GM18526 (cell line): ENCODE results near the gene GMPS.

ENCODE experiments used
- POLR2A ChIP-seq: IDR thresholded peaks from 3 replicates; pipeline ENCODE4 v1.6.1; 2011; ENCODE audit not compliant: insufficient read length; ENCODE audit errors: extremely low read depth

GMPS gene

DNA sequence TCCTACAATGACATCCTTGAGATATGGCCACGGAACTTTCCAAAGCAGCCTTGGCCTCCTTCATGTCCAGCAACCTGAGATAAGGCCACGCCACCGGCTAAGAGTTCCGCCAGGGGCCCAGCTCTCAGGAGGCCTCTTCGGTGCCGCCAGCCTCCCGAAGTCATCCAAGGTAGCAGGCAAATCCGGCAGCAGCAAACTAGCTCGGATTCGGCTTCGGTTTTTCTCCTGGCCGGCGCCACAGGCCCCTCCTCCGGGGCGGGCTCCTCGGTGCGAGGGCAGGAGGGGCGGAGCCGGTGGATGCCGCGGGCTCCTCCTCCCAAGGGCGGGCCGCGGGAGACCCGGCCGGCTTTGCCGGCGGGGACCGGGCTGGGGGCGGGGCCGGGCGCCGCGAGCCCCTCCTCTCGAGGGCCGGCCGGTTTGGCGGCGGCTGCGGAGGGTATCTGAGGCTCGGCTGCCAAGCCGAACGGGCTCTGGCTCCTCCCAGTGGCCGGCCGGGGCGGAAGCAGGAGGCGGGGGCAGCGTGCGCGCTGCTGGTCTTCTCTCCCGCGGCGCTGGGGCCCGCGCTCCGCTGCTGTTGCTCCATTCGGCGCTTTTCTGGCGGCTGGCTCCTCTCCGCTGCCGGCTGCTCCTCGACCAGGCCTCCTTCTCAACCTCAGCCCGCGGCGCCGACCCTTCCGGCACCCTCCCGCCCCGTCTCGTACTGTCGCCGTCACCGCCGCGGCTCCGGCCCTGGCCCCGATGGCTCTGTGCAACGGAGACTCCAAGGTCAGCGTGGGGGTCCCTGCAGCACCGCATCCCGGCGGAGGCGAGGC lies at the start of gene GMPS:
Gene GMPS, plus strand, starts transcription at position 518 of the 812 bp plus-strand sequence. Its CDS starts 221 bp downstream, at position 739.
- peak; percentile 57 for TF ChIP-seq POLR2A

DNA sequence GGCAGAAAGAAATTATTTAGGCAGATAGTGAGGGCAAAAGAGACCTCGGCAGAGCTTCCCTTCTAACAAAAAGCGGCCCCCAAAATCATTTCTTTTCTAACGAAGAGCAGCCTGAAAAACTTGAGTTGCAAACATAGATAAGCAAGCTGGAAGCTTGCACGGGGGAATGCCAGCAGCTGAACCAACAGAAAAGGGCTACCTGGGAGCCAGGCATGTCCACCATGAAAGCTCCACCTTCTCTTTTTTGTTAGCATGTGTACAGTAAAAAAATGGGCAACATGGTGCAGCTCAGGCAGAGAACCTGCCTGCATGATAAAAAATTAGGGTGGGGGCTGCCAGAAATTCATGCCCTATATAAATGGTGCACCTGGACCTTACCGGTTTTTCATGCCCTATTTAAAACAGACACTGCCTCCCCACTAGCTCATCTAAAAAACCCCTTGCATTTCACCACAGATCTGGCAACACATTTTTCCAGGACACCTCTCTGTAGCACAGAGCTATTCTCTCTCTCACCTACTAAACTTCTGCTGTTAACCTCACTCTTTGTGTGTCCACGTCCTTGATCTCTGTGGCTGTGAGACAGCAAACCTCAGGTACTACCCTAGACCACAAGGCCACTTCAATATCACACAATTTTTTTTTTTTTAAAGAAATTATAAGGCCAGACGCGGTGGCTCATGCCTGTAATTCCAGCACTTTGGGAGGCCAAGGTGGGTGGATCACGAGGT lies 34.9 kb upstream of the GMPS start:
- TF ChIP-seq POLR2A, result no peak

DNA sequence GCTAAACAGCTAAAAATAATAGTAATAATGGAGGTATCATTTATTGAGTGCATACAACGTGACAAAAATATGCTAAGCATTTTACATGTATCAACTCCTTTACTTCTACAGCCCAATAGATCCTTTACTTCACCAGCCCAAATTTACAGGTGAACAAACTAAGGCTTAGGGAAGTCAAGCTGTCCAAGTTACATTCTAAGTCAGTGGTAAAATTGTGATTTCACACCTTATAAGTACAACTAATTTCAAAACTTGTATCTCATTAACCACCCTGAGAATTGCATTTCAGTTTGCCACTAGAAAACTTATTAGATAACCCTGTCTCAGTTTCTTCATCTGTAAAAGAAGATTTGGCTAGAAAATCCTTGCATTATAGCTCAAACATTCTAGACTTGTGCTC lies 26.9 kb upstream of the GMPS start:
- no peak for TF ChIP-seq POLR2A

DNA sequence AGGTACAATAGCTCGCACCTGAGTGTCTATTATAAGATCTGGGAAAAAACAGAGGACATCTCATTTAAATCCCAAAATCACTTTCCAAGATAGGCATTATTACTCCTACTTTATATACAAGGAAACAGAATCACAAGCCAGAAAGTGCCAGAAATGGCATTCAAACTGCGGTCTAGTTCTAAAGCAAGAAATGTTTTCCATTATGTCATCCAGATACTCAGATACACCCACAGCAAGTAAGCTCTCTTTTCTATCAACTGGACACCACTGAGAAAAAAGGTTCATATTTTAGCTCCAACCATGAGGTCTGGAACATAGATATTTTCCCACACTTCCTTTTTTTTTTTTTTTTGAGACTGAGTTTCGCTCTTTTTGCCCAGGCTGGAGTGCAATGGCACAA lies 24.3 kb upstream of the GMPS start:
- TF ChIP-seq POLR2A, result no peak

DNA sequence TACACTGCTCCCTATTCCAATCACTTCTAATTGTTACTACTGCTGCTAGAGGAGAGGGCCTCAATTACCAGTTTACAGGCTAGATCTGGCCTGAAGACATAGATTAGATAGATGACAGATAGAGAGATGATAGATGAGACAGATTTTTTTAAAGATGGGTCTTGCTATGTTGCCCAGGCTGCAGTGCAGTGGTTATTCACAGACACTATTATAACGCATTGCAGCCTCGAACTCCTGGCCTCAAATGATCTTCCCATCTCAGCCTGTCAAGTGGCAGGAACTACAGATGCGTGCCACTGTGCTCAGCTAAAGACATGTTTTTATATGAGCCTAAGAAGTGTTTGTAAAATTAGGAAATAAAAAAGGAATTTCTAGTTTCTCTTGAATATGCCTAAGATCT lies 22.5 kb upstream of the GMPS start:
- TF ChIP-seq POLR2A, result no peak

DNA sequence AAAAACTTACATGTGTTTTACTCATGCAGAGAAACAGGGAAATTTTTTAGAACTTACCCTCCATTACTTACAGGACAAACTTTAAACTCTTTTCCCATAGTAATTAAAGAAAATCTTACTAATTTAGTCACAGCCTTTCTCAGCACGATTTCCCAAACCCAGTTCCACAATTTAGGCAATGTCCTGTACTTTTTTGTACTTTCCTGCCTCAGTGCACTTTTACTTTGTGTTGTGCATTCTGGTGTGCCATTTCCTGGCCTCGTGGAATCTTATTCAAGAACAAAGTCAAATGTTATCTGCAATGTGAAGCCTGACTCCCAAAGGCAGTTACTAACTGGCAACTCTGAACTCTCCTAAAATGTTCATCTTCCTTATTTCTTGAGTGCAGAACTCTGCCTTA lies 18.1 kb upstream of the GMPS start:
- TF ChIP-seq POLR2A, result no peak

DNA sequence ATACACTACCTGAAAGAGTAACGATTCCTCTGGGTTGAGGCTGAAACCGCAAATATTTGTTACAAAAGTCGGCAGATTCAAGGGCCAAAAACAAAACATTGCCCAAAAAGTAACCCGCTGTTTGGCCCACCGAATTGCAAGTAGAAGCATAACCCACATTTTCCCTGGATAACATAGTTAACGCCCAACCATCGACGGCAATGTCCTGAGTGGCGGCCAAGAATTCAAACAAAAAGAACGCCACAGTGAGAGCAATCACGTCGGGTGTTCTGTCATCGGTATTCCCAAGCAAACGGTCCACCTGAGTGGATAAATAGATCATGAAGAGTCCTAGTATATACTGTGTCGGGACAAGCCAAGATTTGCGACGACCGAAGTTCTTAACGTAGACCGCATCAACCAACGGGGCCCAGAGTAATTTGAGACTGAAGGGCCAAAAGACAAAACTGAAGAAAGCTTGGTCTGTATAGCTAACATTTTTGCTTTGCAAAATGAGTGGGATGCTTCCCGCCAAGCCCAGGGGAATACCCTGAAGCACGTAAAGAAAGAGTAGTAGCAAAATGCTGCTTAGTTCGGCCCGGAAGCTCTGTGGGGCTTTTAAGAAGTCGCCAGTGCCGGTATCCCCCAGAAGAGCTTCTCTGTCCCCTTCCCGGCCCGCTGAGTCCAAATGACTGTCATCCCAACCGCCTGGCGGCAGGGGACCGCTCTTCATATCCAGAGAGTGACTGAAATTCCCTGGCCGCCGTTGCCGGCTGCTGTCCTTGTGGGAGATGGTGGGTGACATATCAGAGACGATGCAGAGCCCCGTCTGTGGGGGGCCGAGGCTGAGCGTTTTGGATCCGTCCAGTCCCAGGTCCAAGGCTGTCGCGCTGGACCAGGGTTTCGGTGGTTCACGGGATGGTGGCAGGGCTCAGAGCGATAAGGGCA lies 17.0 kb upstream of the GMPS start:
- TF ChIP-seq POLR2A, result no peak

DNA sequence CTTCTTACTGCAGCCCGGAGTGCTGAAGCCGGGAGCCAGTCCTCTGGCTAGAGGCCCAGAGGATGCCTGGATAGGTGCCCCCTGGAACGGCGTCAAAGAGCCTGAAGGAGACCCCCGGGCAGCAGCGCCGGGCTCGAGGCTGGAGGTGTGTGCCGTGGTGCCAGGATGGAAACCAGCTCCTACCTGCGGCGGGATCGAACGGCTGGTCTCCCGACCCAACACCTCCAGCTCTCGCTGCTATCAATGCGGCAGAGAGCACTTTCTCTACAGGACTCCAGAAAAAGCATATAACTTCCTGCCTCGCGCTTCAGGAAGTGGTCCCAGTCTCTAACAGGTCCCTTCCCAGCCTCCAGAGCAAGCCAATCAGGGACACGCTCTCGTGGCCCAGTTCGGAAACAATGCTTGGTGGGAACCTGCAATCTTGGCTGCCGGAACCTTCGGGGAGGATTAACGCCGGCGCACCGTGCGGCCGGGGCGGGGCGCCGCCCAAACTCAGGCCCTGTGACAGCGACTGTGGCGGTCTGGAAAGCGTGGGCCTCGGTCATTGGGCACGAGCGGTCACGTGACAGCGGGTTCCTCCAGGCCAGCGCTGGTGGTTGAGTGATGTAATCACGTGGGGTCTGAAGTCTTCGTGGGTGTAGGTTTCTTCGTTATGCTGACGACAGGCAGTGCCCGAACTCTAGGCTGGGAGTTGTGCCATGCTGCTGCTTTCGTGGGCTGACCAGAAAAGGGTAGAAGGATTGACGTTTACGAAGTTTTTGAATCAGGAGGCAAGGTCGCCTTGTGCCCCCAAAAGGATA lies 16.1 kb upstream of the GMPS start, which contains the start of gene SLC33A1:
Gene SLC33A1, minus strand, starts transcription at position 287 of the 800 bp plus-strand sequence. CDS start 430 bp downstream, outside the sequence.
- TF ChIP-seq POLR2A, result peak; percentile 81

DNA sequence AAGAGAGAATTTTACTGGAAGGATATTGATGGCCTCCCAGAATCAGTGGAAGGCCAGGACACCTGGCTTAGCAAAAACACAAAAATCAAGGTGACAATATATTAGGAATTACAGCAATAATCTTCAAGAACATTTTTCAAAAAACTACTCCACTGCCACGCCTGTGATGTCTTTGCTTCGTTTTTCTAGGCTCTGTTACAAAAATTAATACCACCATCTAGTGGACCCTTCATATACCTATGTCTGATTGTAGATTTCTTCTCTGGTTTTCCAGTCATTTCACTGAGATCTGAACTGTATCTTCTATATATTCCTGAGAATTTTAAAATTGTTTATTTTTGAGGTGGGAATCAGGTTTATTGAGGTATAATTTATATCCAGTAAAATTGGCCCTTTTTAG lies 10.6 kb upstream of the GMPS start:
- TF ChIP-seq POLR2A, result no peak

DNA sequence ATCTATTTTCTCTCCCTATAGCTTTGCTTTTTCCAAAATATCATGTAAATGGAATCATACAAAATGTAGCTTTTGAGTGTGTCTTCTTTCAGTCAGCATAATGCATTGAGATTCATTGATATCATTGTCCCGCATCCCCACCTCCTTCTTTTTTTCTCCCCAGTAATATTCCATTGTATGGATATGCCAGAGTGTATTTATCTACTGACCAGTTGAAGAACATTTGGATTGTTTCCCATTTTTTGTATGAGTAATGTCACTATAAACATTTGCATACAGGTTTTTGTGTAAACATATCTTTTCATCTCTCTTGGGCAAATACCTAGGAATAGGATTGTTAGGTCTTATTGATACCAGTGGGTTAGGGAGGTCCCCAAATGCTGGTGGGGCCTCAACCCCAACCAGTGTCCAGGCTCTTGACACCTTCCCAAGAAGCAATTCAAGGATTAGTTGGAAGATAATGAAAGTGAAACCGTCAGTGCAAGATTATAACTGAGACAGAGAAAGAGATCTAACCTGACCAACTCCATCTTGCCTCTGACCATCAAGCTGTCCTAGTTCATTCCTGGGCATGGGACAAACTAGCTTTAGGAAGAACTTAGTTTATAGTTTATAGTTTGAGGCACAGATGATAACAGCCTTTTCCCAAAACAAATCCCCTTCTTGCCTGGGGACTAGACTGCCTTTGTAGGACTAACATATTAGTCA lies 8.8 kb upstream of the GMPS start:
- no peak for TF ChIP-seq POLR2A

DNA sequence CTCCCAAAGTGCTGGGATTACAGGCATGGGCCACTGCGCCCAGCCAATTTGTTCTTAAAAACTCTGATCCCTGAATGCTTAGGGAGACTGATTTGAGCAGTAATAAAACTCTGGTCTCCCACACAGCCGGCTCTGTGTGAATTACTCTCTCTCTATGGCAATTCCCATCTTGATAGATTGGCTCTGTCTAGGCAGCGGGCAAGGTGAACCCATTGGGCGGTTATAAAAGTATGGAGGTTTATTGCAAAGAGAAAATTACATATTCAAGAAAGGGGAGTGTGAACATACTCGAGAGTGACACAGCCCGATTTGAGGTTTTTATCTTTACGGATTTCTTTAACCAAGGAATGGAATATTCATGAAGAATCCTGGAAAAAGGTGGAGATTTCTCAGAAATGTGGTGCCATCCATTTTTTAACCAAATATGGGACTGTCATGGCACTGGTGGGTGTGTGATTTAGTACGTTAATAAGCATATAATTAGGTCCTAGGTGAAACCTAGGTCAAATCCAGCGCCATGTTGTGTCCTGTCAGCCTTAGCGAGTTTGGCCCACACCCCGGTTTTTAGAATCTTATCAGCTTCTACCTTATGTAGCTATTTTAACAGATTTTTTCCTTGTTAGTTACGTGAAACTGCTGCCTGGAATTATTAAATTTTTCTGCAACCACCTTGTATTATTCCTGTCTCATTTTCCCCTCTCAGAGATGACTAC lies 7.2 kb upstream of the GMPS start:
- no peak for TF ChIP-seq POLR2A

DNA sequence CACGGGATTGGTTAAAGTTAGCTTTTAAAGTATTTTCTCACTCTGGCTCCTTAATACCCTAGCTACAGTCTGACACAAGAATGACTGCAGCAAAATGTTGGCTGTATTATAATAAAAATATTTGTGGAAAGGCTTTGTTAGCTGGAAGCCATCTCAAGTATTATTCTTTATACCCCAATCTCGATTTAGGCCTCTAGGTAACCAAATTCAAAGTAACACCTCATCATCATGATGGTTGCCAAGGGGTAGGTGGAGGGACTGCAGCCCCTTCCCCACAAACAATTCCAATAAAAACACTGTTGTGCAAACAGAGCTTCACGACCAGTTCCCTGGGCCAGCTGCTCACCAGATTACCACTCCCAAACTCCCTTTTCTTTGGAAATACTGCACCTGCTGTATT lies 759 bp upstream of the GMPS start:
- no peak for TF ChIP-seq POLR2A
